ENCODE measurements around the gene LNX1. TPM values are rescaled to one million over a fixed set of nuclear protein-coding genes. Genes with fewer than 3 reads are reported as not detected.

Gene LNX1
- total RNA-seq, 1 experiment from 2014 or later: 3.3 TPM

GRCh38 chr4:53633608-53634007, 42.3 kb upstream of the LNX1 start:
- POLR2A ChIA-PET: no interaction called here
- intact Hi-C loops (cut with micrococcal nuclease): no loop called here
- RAD21 ChIA-PET (ENCODE audit: low non-redundant PET in 1 of 2, low total read pairs in 2 of 2, uncharacterized antibody in 2 of 2, unreplicated experiment in 2 of 2): no interaction called here
- Histone ChIP-seq H3K4me1 (ENCODE audit: control insufficient read depth in 1 of 2, insufficient read depth in 2 of 2, low read length in 2 of 2) (no peaks in the 10 kb centered on the region), H4K20me1 (ENCODE audit: insufficient read depth) (no peaks in the 10 kb centered on the region), H2AFZ (ENCODE audit: low read depth, low read length, poor library complexity, severe bottlenecking) (no peak overlapping the region), H3K9me2 (ENCODE audit: insufficient read depth) (no peaks in the 10 kb centered on the region), H3K9ac (ENCODE audit: low read length) (no peak overlapping the region), H3K27ac (ENCODE audit: low read depth, low read length) (no peak overlapping the region), H3K9me3 (ENCODE audit: control insufficient read depth in 1 of 2, insufficient read depth in 1 of 2, low read depth in 1 of 2, low read length in 2 of 2) (no peaks in the 10 kb centered on the region), H3K27me3 (ENCODE audit: insufficient read depth, low read length) (peaks cover 41% of the 10 kb centered on the region), H3K79me2 (ENCODE audit: insufficient read depth, low read length) (no peaks in the 10 kb centered on the region), H3K4me2 (ENCODE audit: low read length) (no peak overlapping the region), H3K4me3 (replicated peaks in 1 of 2; ENCODE audit: low read depth in 1 of 2, low read length in 2 of 2) (no peak overlapping the region), H3K36me3 (ENCODE audit: control insufficient read depth in 1 of 2, insufficient read depth in 2 of 2, low read length in 2 of 2) (no peaks in the 10 kb centered on the region)
- no peak for TF ChIP-seq REST (IDR thresholded peaks at IDR 0.05; ENCODE audit: low read depth)
- TF ChIP-seq SP1 (IDR thresholded peaks at IDR 0.05; ENCODE audit: low read depth): no peak
- no peak for TF ChIP-seq CEBPB (IDR thresholded peaks at IDR 0.05; ENCODE audit: low read depth)
- TF ChIP-seq CBX3 (IDR thresholded peaks at IDR 0.05; ENCODE audit: low read depth): no peak
- TF ChIP-seq ATF3 (IDR thresholded peaks at IDR 0.05): no peak
- no peak for TF ChIP-seq TCF7L2 (IDR thresholded peaks at IDR 0.05; ENCODE audit: borderline replicate concordance, extremely low read depth, insufficient read depth, insufficient read length)
- TF ChIP-seq RAD21 (IDR thresholded peaks at IDR 0.05; ENCODE audit: low read depth): no peak
- no peak for TF ChIP-seq EGR1 (IDR thresholded peaks at IDR 0.05; ENCODE audit: low read depth)
- TF ChIP-seq FOSL1 (IDR thresholded peaks at IDR 0.05; ENCODE audit: low read depth): no peak
- no peak for TF ChIP-seq ZBTB33 (IDR thresholded peaks at IDR 0.05; ENCODE audit: extremely low read depth, insufficient replicate concordance, low read length)
- BruUV-seq (replicated peaks): no TSS peak
- DNase-seq (ENCODE audit: low read depth, low spot score) (no peak), ATAC-seq (no peak)
- CTCF ChIA-PET: no interaction called here

Measured in HCT116 (cell line).